Thyroid gland (tissue), 4 donors: Measurements from ENCODE around the gene SRSF5.

ENCODE experiments used
- CTCF ChIP-seq, 6 experiments: fragments of 200-600 bp in 3 of 6; fragments of 450-650 bp in 3 of 6; sonication (generic) in 3 of 6; IDR thresholded peaks; one replicate each; pipeline ENCODE4 v1.5.1; 2016 to 2019; ENCODE audit warnings: antibody characterized with exemption in 6 of 6, mild to moderate bottlenecking in 2 of 6, inconsistent platforms in 1 of 6, moderate library complexity in 1 of 6
- POLR2A ChIP-seq, 2 donors: fragments of 450-650 bp; IDR thresholded peaks; one replicate each; pipeline ENCODE4 v1.6.1; 2017; ENCODE audit warnings: antibody characterized with exemption in 2 of 2, mild to moderate bottlenecking in 2 of 2, moderate library complexity in 1 of 2

GRCh38 chr14:69752773-69753172, 14.2 kb upstream of the SRSF5 start:
- TF ChIP-seq CTCF (IDR thresholded peaks at IDR 0.05) = no peak
- TF ChIP-seq POLR2A (IDR thresholded peaks at IDR 0.05) = no peak
